Smooth muscle cell (in vitro differentiated cells): ENCODE measurements around the gene ZNF391. TPM values are rescaled to one million over a fixed set of nuclear protein-coding genes. Genes with fewer than 3 reads are reported as not detected.

Source experiments
- DNase-seq: peaks from one replicate; lab custom pipeline; 2025; ENCODE audit not compliant: unreplicated experiment; lab: John Stamatoyannopoulos, UW
- H2AFZ ChIP-seq: fragments of 200-600 bp; sonication (generic); 2 replicates; pipeline ENCODE4 v1.6.0; 2016; ENCODE audit warnings: antibody characterized with exemption, low read depth, mild to moderate bottlenecking
- H3F3A ChIP-seq: fragments of 200-600 bp; sonication (generic); 2 replicates; pipeline ENCODE4 v1.6.0; 2017; ENCODE audit warnings: antibody characterized with exemption, low read depth
- H3K27ac ChIP-seq: fragments of 200-600 bp; sonication (generic); 2 replicates; pipeline ENCODE4 v1.5.1; 2016; ENCODE audit warnings: low read depth, mild to moderate bottlenecking
- H3K27me3 ChIP-seq: fragments of 200-600 bp; sonication (generic); 2 replicates; pipeline ENCODE4 v1.6.1; 2016; ENCODE audit warnings: low read depth, mild to moderate bottlenecking
- H3K36me3 ChIP-seq: fragments of 200-600 bp; sonication (generic); 2 replicates; pipeline ENCODE4 v1.5.1; 2016; ENCODE audit warnings: low read depth
- H3K4me1 ChIP-seq: fragments of 200-600 bp; sonication (generic); 2 replicates; pipeline ENCODE4 v1.5.1; 2016; ENCODE audit warnings: low read depth
- H3K4me2 ChIP-seq: fragments of 200-600 bp; sonication (generic); 2 replicates; pipeline ENCODE4 v1.6.0; 2016; ENCODE audit warnings: mild to moderate bottlenecking
- H3K4me3 ChIP-seq: fragments of 200-600 bp; sonication (generic); 2 replicates; pipeline ENCODE4 v1.5.1; 2016; ENCODE audit warnings: mild to moderate bottlenecking
- H3K79me2 ChIP-seq: fragments of 200-600 bp; sonication (generic); 2 replicates; pipeline ENCODE4 v1.6.0; 2016; ENCODE audit warnings: low read depth, mild to moderate bottlenecking
- H3K9ac ChIP-seq: fragments of 200-600 bp; sonication (generic); 2 replicates; pipeline ENCODE4 v1.6.0; 2016; ENCODE audit warnings: low read depth
- H3K9me3 ChIP-seq: fragments of 200-600 bp; sonication (generic); replicated peaks from 2 replicates; pipeline ENCODE4 v1.5.1; 2016; ENCODE audit warnings: low read depth
- H4K20me1 ChIP-seq: fragments of 200-600 bp; sonication (generic); 2 replicates; pipeline ENCODE4 v1.6.0; 2016; ENCODE audit warnings: low read depth
- WGBS: methylation state at CpG from one replicate; pipeline ENCODE4 v1.1.7; 2016; ENCODE audit warnings: low lambda C conversion rate; 5-methylcytosine and 5-hydroxymethylcytosine counted together
- polyA plus RNA-seq: library from polyadenylated mRNA; unstranded; fragments of >200 nt; fragmentation: Nextera tagmentation; extraction: Ambion mirVana; gene quantifications from 2 replicates; pipeline ENCODE4 v1.2.1, GENCODE V29; 2016
- total RNA-seq: library from RNA; depleted of rRNA; stranded (reverse); fragments of >200 nt; gene quantifications from 2 replicates; pipeline ENCODE4 v1.2.3, GENCODE V29; 2014
- TF ChIP-seq, protein P1 (sequence below): fragments of 200-600 bp; sonication (generic); IDR thresholded peaks from 2 replicates; pipeline ENCODE4 v1.5.1; 2017; ENCODE audit warnings: borderline replicate concordance, mild to moderate bottlenecking, antibody characterized with exemption; ENCODE audit not compliant: insufficient read depth, poor library complexity, severe bottlenecking

Gene ZNF391
- total and polyA plus RNA-seq, 2 experiments from 2014 or later: 6.4 to 8.2 TPM

DNA sequence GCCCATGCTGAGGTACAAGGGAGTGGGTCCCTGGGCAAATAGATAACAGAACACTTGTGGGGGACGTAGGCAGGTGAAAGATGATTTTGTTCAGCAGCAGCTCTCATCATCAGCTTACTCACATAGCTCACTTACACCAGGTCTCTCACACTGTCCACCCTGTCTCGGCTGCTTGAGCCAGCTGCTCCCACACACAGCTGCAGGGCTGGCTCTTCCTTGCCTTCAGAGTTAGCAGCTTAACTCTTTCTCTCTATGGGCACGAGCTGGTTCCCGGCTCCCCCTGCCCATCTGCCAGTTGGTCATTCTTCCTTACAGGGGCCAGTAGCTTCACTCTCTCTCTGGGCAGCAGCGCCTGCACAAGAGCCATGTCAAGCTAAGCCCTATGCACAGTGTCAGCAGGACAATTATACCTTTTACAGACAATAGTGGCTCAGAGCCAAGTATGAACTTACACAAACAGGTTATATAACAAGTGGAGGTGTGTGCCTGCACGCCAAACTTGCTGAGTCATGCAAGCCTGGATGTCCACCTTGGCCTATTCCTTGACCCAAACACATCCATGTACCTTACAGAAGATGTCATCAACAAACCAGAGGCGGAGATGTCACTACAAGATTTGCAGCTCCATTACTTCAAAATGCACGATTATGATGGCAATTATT, 18.7 kb downstream of the ZNF391 start:
- no peak overlapping the region for H3K27ac ChIP-seq
- H2AFZ ChIP-seq: no peak overlapping the region
- H3K9ac ChIP-seq: no peak overlapping the region
- H3K9me3 ChIP-seq: no peaks in the 10 kb centered on the region
- WGBS: 93% methylated on average over 8 of the region's 8 CpGs
- H4K20me1 ChIP-seq: no peaks in the 10 kb centered on the region
- no peaks in the 10 kb centered on the region for H3F3A ChIP-seq
- no peak overlapping the region for H3K4me3 ChIP-seq
- TF ChIP-seq, protein P1, sequence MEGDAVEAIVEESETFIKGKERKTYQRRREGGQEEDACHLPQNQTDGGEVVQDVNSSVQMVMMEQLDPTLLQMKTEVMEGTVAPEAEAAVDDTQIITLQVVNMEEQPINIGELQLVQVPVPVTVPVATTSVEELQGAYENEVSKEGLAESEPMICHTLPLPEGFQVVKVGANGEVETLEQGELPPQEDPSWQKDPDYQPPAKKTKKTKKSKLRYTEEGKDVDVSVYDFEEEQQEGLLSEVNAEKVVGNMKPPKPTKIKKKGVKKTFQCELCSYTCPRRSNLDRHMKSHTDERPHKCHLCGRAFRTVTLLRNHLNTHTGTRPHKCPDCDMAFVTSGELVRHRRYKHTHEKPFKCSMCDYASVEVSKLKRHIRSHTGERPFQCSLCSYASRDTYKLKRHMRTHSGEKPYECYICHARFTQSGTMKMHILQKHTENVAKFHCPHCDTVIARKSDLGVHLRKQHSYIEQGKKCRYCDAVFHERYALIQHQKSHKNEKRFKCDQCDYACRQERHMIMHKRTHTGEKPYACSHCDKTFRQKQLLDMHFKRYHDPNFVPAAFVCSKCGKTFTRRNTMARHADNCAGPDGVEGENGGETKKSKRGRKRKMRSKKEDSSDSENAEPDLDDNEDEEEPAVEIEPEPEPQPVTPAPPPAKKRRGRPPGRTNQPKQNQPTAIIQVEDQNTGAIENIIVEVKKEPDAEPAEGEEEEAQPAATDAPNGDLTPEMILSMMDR: no peak
- H3K36me3 ChIP-seq: peaks cover 1% of the 10 kb centered on the region
- H3K79me2 ChIP-seq: no peaks in the 10 kb centered on the region
- no peaks in the 10 kb centered on the region for H3K27me3 ChIP-seq
- no peak for DNase-seq
- no peak overlapping the region for H3K4me2 ChIP-seq
- no peaks in the 10 kb centered on the region for H3K4me1 ChIP-seq

DNA sequence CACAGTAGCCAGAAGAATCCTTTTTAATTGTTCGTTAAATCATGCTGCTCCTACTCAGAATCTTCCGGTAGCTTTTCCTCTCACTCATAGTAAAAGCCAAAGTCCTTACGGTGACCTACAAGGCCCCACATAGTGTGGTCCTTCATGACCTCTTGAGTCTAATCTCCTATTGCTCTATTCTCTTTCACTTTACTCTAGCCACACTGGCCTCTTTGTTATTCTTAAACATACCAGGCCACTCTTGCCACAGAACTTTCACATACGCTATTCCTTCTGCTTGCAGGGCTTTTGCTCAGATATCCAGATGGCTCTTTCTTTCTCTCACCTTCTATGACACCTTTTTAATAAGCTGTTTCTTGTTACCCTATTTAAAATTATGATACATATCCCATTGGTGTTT, 25.7 kb downstream of the ZNF391 start:
- Histone ChIP-seq H3K9me3 (no peaks in the 10 kb centered on the region), H3F3A (no peaks in the 10 kb centered on the region), H3K27me3 (no peaks in the 10 kb centered on the region), H3K9ac (no peak overlapping the region), H3K79me2 (no peaks in the 10 kb centered on the region), H3K4me2 (no peak overlapping the region), H2AFZ (no peak overlapping the region), H3K4me1 (no peaks in the 10 kb centered on the region), H4K20me1 (no peaks in the 10 kb centered on the region), H3K36me3 (no peaks in the 10 kb centered on the region), H3K4me3 (no peak overlapping the region), H3K27ac (no peak overlapping the region)
- TF ChIP-seq, protein P1: no peak
- no peak for DNase-seq
- WGBS: 94% methylated on average over 4 of the region's 4 CpGs

DNA sequence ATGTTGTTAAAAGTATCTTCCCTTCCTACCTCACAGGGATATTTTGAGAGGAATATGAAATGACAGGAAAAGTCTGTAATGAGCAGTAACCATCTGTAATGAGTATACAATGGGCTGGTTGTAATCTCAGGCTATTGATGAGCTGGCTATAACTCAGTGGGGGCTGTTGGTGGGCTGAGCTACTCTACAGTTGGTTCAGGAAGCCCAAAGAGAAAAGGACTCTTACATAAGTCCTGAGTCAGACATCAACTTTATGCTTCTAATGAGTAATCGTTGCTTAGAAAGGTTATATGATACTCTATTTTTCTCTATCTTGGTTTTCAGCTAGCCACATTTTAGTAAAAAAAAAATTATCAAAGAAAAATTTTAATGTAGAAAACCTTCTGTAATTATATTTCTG, 26.4 kb downstream of the ZNF391 start:
- Histone ChIP-seq H3K27me3 (no peaks in the 10 kb centered on the region), H3K79me2 (no peaks in the 10 kb centered on the region), H4K20me1 (no peaks in the 10 kb centered on the region), H3K9me3 (no peaks in the 10 kb centered on the region), H3K4me2 (no peak overlapping the region), H3K36me3 (no peaks in the 10 kb centered on the region), H3K27ac (no peak overlapping the region), H3K9ac (no peak overlapping the region), H3K4me3 (no peak overlapping the region), H2AFZ (no peak overlapping the region), H3K4me1 (no peaks in the 10 kb centered on the region), H3F3A (no peaks in the 10 kb centered on the region)
- DNase-seq: no peak
- 85% methylated on average over 1 of the region's 1 CpG for WGBS
- TF ChIP-seq, protein P1: no peak

DNA sequence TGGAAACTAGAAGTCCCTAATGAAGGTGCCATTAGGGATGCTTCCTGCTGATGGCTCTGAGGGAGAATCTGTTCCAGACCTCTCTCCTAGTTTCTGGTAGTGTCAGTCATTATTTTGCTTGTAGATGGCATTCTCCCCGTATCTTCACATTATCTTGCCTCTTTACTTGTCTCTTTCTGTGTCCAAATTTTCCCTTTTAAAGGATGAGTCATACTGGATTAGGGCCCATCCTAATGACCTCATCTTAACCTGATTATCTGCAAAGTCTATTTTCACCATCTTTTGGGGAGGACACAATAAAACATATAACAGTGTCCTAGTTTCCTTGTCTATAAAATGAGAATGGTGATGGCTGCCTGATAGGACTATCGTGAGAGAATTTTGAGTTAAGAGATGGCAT, 27.3 kb downstream of the ZNF391 start:
- no peak overlapping the region for H3K9ac ChIP-seq
- H2AFZ ChIP-seq: no peak overlapping the region
- 35% methylated on average over 2 of the region's 2 CpGs for whole genome bisulfite sequencing
- H3K4me2 ChIP-seq: no peak overlapping the region
- TF ChIP-seq, protein P1: no peak
- no peak overlapping the region for H3K4me3 ChIP-seq
- no peaks in the 10 kb centered on the region for H3K27me3 ChIP-seq
- H3K4me1 ChIP-seq: no peaks in the 10 kb centered on the region
- H3K27ac ChIP-seq: no peak overlapping the region
- no peaks in the 10 kb centered on the region for H3K9me3 ChIP-seq
- no peaks in the 10 kb centered on the region for H3K79me2 ChIP-seq
- no peak for DNase-seq
- no peaks in the 10 kb centered on the region for H3F3A ChIP-seq
- H3K36me3 ChIP-seq: no peaks in the 10 kb centered on the region
- no peaks in the 10 kb centered on the region for H4K20me1 ChIP-seq
